HG02678 (cell line): ENCODE results near the gene CMC1.

Source experiments
- ATAC-seq: cut with Tn5 transposase; IDR thresholded peaks from one replicate; pipeline ENCODE4 v1.9.1; 2021; ENCODE audit warnings: mild to moderate bottlenecking, moderate library complexity; ENCODE audit not compliant: unreplicated experiment

Gene CMC1

DNA sequence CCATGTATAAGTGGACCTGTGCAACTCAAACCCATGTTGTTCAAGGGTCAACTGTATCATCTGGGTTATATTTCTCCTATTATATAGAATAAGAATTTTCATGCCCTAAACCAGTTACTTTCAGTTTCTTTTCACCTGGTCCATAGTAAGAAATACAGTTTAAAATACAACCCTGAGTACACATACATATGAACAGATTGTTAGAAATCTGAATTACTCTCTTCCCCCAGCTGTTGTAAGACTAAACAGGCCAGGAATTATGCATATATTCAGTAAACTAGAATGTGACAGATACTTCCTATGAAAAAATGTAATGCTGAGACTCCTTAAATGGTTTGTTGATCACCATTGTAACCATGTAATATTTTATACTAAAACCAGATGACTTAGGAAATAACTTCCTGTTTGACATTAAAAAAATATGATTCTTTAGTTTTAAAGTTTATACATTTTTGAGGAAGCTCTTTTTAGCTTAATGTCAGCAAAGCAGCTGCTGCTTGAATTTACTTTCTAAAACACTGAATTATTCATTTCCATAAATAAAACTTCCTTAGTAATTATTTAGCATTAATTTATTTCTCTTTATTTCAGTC lies 54.6 kb downstream of the CMC1 start:
- ATAC-seq = no peak

DNA sequence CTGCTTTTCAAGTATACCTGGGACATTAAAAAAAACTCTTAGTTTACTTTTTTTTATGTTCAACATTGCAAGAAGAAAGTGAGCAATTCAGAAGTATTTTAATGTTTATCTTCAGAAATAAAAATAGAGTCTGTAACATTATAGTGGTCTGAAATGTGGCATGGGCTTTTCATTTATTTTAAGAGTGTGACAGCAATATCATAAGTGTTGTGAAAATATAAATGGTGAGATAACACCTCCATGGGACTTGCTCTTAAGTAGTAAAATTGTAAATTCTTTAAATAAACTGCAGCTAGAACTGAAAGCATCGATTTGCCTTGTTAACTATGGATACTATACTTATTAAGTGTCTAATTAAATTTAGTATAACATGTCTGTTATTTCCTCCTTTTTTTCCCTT lies 58.3 kb downstream of the CMC1 start:
- no peak for ATAC-seq

DNA sequence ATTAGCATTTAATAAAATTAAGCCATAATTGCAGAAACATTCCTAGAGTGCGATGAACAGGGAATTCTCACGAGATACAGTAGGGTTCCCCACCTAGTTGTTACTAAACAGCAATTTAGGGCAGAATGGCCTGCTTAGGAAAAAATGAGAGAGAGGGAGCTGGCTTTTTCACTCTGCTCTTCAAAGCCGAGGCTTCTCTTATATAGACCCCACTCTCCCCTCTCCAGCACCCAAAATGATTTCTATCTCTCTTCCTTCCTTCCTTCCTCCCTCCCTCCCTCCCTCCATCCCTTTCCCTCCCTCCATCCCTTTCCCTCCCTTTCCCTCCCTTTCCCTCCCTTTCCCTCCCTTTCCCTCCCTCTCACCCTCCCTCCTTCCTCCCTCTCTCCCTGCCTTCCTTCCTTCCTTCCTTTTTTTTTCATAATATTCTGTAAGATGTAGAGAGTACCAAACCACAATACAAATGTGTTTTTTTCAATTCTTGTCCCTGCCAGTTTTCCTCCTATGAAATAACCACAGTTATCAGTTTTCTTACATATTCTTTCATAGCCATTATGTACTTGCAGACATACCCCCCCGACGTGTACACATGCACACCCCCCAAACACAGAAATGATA lies 59.0 kb downstream of the CMC1 start:
- ATAC-seq = no peak

DNA sequence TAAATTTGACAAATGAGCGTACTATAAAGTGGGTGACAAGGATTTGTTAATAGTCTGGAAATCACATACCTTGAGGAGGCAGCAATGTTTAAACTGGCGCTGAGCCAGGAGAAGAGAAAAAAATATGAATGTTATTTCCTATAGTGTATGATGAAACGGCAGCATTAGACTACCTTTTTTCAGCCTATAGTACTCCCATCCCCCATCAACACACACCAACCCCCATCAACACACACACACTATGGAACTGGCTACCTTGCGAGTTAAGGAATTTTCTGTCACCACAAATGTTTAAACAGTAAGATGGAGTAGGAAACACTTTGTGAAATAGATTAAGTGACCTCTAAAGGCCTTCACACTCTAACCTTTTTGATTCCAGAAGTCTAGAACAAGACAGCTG lies 60.3 kb downstream of the CMC1 start:
- ATAC-seq = no peak

DNA sequence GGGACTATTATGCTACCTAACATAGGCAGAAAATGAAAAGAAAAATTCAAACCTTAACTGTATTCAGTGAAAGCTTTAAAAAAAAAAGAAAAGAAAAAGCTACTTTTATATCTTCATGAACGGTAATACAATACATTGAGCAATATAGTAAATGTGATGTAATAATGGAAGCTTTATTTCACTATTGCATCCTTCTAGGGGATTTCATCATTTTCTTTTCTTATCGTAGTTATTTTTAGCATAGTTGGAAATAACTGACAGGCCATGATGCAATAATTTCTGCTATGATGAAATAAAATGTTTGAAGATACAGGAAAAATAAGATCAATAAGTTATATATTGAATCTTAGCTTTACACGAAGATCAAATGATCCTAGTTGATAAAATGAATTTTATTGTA lies 66.8 kb downstream of the CMC1 start:
- ATAC-seq = no peak

DNA sequence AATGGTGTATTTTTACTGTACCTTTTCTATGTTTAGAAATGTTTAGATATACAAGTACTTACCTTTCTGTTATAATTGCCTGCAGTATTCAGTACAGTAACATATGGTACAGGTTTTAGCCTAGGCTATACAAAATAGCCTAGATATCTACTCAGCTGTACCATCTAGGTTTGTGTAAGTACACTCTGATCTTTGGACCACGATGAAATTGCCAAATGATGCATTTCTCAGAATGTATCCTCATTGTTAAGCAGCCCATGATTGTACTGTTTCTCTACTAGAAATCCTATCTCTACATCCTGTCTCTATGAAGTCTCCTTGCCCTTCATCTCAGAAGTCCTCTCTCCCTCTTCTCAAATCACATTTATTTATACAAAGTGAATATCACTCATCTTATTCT lies 74.3 kb downstream of the CMC1 start:
- ATAC-seq = no peak

DNA sequence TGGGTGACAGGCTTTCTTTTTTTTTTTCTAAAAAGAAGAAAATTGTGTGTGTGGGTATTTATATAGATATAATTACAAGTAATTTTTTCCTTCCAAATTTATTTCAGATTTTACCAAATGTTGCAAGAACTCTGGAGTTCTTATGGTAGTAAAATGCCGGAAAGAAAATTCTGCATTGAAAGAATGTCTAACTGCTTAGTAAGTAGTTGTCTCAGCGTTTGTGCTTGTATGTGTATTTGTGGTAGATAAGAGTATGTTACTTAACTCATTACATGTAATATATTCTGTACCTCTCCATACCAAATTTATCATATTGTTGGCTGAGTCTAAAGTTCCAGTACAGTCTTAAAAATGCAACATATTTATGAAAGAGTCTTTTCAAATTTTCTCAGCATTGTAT lies 74.8 kb downstream of the CMC1 start:
- ATAC-seq = no peak

DNA sequence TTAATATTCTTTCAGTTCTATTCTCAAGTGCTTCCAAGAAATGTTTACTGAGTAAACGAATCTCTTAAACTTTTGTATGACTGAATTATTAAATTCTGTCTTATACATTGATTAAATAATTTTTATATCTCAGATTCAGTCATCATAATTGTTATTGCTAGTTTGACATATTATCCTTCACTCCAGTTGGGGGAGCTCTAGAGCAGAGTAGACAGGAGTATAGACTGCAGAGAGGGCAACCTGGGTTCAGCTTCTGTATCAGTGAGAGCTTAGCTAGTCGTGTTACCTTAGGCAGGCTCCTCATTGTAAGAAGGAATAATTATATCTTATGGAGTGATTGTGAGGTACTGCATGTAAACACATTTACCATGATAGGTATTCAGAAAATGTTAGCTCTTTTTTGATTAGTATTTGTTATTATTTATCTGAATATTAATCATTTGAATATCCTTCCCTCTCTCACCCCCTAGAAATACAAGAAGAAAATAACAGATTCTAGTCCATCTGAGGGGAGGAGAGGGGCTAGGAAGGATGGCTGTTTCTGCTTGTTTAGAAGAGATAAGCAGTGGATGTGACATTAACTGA lies 76.1 kb downstream of the CMC1 start:
- ATAC-seq = peak; percentile 87

DNA sequence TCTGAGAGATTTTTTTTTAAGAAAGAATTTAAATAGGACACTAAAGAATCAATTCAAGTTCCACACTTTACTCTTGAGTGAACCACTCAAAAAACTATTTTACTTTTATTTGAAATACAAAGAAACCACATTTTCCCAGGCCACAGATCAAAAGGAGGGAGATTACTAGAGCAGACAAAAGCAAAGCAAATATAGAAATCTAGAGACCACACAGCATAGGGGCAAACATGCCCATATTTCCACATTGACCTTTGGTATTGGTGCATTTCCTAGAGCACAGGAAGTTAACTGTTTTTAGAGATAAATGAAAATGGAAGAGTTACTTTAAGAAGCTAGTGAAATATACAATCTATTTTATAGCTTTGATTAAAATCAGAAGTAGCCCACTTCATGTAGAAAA lies 79.6 kb downstream of the CMC1 start:
- no peak for ATAC-seq

DNA sequence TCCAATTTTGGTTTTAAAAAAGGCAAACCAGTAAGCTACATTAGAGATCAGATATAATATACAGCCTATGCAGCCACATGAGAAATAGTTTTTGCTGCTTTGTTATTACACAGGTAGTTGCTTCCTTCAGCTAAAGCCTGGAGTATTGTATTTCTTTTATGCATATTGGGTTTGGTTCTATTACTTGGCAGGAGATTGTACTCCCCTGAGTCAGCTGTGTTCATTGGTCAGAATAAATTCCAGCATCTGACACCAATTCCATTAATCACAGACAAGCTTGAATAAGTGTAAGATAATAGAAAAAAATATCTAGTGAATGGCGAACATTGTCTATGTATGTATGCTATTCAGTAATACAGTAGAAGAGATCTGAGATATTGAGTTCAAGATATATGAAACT lies 81.0 kb downstream of the CMC1 start:
- ATAC-seq = no peak

DNA sequence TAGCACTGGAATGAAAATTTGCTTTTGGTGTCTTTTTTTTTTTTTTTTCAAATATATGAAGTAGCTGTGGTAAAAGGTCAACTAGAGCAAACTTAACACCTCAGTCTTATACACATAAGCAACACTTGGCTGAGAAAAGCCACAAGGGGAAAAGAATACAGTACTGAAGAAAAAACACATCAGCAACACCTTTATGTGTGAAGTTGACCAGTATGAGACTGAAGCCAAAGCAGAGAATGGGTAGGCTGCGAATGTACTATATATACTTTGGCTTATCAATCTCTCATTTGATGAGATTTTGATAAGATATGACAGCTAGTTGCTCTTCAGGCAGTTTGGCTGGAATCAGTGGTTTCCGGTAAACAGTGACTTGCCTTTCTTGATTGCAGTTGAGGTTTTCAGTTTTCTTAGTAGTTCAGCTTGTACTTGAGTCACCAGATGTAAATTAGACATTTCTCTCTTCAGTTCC lies 85.1 kb downstream of the CMC1 start:
- ATAC-seq = peak; percentile 83

DNA sequence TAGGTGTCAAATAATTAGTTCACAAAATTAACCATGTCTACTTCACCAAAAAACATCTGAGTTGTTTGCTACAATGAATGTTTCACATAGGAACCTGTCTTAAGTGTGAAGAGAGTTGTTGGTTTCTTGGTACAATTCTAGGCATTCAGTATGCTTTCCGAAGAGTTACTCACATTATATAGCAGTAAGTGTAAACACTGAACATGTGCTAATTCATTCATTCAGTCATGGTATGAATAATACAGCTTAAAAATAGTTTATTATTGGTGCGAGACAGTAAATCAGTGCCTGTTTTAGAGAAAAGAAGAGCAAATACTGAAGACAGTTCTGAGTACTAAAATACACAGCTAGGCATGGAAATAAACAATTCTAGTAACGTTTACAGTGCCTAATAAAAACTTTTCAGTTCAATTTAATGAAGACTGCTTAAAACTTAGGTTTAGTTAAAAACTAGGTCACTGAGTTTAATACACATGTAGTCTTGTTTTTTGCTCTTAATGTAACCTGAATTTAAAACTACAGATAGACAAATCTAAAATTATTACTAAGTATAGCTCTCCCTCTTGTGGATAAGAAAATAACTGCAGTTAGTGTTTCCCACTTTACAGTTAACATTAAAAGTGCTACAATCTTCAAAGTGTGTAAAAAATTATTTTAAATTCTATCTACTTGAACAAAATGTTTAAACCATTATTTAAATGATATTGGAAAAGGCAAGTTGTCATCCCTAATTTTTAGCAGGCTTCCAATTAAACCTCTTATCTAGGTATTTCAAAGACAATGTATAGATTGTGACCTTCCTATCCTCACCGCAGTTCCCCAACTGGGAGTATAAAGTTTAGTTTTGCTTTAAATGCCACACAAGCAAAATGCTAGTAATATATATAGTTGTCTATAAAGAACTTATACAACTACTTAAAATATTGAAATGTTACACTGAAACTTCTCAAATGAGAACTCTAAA lies 87.1 kb downstream of the CMC1 start:
- no peak for ATAC-seq

DNA sequence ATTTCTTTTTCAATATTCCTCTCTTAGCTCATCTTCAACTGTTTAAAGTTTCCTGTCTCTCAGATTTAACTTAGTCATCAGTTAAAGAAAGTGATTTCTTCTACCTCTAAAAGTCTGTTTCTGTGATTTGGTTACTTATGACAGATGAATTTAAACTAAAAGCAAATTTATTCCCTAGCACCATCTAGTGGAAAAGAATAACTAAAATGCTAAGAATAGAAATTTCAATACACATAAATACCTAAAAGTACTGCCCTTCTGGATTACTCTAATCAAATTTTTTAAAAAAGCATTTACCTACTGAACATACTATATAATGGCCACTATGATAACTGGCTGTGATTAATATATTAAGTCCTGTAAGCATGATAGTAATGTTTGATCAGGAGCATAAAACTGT lies 93.1 kb downstream of the CMC1 start:
- ATAC-seq = no peak

DNA sequence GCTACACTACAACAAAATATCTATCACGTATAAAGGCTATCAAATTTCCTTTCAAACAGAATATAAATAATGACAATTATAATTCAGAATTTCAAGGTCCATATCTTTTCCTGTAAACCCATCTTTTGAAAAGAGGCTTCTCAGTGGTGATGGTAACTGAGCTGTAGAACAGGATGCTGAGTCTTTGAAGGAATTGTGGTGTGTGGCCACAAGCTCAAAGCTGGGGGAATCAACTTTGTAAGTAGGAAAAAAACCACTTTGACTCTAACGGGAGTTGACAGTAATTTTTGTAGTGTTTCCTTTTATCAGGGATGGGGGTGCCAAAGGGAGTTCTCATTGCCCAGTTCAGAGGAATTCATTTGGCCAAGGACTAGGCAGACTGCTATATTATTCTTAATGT lies 93.8 kb downstream of the CMC1 start:
- ATAC-seq = no peak

DNA sequence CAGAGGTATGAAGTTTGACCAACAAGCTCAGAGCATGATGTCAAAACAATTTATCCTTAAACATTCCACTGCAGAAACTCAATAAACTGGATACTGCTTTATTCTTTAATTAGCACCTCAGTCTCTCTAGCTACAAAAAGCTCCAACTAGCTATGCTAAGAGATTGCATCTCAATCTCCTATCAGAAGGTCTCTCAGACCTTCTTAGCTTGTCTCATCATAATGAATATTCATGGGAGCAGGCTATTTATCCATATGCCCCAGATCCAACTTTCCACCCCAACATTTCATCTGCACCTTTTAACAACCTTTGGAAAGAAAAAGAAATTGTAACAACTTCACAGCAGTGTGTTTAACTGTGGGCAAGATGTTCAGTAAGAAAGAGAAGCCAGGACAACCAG lies 95.8 kb downstream of the CMC1 start:
- no peak for ATAC-seq

DNA sequence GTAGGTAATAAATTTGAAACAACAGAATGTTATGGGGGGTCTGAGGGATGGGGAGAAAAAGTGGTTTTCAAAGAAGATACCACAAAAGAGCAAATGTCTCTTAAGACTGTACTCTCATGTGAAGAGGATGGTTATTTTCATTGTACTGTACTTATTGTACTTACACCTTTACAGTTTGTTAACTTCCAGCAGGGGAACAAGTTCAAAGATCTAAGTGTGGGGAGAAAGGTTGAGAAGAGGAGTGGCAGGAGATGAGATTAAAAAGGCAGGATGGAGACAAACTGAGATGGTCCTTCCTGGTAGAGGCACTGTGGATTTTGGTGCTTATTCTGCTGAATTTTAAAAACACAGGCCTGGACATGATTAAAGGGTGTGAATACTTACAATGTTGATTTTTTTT lies 101.7 kb downstream of the CMC1 start:
- ATAC-seq = no peak

DNA sequence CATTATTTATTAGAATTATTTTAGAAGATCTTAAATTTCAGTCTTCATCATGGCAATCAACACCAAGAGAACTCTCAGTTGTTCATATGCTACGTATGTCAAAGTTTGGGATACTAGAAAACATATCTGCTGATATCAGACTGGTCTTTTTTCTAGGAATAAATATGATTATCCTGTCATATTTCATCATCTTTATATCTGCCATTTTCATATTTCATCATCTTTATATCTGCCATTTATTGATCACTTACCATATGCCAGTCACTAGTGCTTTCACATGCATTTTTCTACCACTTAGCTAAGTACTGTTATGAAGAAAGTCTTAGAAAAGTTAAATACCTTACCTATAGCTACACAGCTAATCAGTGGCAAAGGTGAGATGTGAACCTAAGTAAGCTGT lies 104.3 kb downstream of the CMC1 start:
- ATAC-seq = no peak

DNA sequence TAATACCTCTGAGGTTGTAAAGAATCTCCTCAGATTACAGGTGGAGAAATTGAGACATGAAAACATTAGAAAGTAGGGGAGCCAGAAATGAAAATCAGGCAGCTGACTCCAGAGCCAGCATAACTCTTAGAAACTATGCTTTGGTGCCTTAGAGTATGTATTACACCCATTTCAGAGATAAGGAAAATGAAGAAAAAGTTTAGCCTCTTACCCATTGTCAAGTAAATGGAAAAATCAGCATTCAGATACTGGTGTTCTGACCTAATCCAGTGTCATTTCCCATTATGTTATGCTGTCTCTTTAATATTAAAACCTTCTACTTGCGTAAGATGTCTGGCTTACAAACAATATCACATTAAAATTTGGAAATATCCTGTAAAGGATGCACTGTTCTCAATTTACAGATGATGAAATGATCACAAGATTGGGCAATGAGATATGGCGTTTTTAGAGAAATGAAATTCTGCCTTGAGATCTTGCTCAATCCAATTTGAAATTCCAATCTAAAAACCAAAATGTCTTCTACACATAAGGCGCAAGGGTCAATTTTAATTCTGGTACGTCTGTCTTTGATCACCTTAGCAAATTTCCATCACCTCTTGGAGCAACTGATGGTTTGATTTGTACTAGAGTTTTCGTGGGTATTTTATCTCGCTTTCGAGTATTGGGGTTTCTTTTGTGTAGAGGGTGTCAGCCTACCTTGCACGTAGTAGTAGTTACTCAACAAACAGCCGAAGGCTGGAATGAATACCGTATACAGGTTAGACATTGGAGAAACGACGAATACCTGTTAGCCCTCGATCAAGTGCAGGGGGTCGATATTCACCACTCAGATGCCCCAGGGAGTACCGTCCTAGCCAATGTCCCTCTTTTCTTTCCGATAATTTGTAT lies 106.2 kb downstream of the CMC1 start:
- ATAC-seq = no peak

DNA sequence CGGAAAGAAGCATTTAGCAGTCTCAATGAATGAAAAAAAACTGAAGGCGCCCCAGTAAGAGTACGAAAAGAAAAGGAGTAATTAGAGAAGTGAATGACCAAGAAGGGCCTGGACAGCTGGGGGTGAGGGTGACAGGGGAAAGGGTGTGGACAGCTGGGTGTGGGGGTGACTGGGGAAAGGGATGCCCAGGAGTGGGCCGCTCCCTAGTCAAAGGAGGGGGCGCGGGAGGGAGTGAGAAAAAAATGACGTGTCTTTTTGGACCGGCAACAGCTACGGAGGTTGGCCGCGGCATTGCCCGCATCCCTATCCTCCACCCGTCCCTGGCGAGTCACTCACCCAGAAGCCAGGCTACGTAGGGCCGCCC lies 106.8 kb downstream of the CMC1 start:
- ATAC-seq = no peak

DNA sequence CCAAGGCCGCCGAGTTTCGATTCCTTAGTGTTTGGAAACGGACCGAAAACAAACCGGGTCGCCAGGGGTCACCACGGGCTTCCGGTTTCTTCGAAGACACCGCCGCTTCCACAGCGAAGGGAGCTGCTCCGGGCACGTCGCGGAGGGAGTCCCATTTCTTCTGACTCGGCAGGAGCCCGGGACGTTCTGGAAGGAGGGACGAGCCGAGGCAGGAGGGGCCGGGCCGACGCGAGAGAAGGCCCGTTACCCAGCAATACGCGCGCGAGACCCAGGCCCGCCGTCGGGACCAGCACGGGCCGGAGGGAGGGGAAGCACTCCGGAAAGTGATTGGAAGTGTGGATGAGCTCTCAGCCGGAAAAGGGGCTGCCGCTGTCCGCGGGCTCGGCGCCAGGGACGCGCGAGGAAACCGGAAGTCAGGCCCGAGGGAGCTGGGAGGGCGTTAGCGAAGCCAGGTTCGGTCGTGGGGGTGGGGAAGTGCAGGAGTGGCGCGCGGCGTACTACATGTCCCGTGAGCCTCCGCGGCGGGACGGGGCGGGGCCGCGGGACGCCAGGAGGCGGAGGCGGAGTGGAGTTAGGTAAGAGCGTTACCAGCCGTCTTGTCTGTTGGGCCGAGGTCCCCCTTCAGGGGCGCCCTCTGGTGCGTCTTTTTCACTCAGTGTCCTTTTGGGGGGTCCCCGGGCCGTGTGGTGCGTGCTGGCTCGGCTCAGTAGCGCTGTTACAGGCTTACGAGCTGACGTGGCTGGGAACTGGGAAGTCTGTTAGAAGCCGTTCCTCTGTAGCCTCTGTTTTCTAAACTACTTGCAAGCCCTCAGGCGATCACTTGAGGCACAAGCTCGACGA lies 107.4 kb downstream of the CMC1 start, which contains the start of the genes AZI2 and ZCWPW2:
TSS of gene AZI2 (minus strand) at position 196 of the 840 bp plus-strand sequence. CDS start 8,207 bp downstream, outside the sequence.
TSS of gene ZCWPW2 (plus strand) at position 93 of the 840 bp plus-strand sequence. CDS start 64,348 bp downstream, outside the sequence.
- peak; percentile 89 for ATAC-seq
